GM19467 (cell line): ENCODE results near the gene APLF.
A peak's percentile ranks its signal among the peaks of the same experiment; 100 is the strongest.
"Not testable (repeated sequence)": the region's sequence is repeated elsewhere in the genome, so short reads cannot be mapped to it uniquely, and the experiment has no call there.

ENCODE experiments used
- ATAC-seq: cut with Tn5 transposase; IDR thresholded peaks from one replicate; pipeline ENCODE4 v1.9.1; 2021; ENCODE audit warnings: mild to moderate bottlenecking, moderate library complexity; ENCODE audit not compliant: unreplicated experiment

The APLF gene

GRCh38 chr2:68574202-68574791 lies 106.9 kb downstream of the APLF start:
- no peak for ATAC-seq

- ATAC-seq = no peak
Observed at GRCh38 chr2:68577183-68577582, 109.8 kb downstream of the APLF start.

GRCh38 chr2:68579689-68580088 lies 112.3 kb downstream of the APLF start:
- no peak for ATAC-seq

- no peak for ATAC-seq
Observed at GRCh38 chr2:68588589-68588988, 121.2 kb downstream of the APLF start.

- ATAC-seq = no peak
Observed at GRCh38 chr2:68589963-68590362, 122.6 kb downstream of the APLF start.

GRCh38 chr2:68590702-68591101 lies 123.3 kb downstream of the APLF start:
- ATAC-seq = no peak

GRCh38 chr2:68591225-68591624 lies 123.8 kb downstream of the APLF start:
- ATAC-seq = no peak

- no peak for ATAC-seq
Observed at GRCh38 chr2:68594041-68594440, 126.7 kb downstream of the APLF start.

GRCh38 chr2:68594674-68595492 lies 127.5 kb downstream of the APLF start:
- peak; percentile 76 for ATAC-seq

GRCh38 chr2:68595493-68595785 lies 128.1 kb downstream of the APLF start:
- ATAC-seq = not testable (repeated sequence)

- not testable (repeated sequence) for ATAC-seq
Observed at GRCh38 chr2:68600495-68600894, 133.1 kb downstream of the APLF start.

- no peak for ATAC-seq
Observed at GRCh38 chr2:68603059-68603458, 135.7 kb downstream of the APLF start.

GRCh38 chr2:68604077-68604476 lies 136.7 kb downstream of the APLF start:
- no peak for ATAC-seq

- ATAC-seq = no peak
Observed at GRCh38 chr2:68605939-68606338, 138.6 kb downstream of the APLF start.

- no peak for ATAC-seq
Observed at GRCh38 chr2:68606759-68607158, 139.4 kb downstream of the APLF start.

- ATAC-seq = no peak
Observed at GRCh38 chr2:68607837-68608236, 140.5 kb downstream of the APLF start.

- ATAC-seq = no peak
Observed at GRCh38 chr2:68612765-68613519, 145.6 kb downstream of the APLF start.

GRCh38 chr2:68620772-68621171 lies 153.4 kb downstream of the APLF start:
- ATAC-seq = no peak

- ATAC-seq = no peak
Observed at GRCh38 chr2:68623820-68624219, 156.4 kb downstream of the APLF start.

- no peak for ATAC-seq
Observed at GRCh38 chr2:68627615-68628014, 160.2 kb downstream of the APLF start.
